Embryonic facial prominence (tissue), 1 donor: ENCODE measurements around the gene HMCN2.

Experiments used
- DNase-seq: peaks from one replicate; pipeline ENCODE4 v3.0.0-alpha.2; 2016; ENCODE audit errors: extremely low spot score

Gene HMCN2

GRCh38 chr9:130308081-130308571 lies 42.6 kb downstream of the HMCN2 start:
- no peak for DNase-seq

- DNase-seq = no peak
Measured at GRCh38 chr9:130309689-130310455, 44.3 kb downstream of the HMCN2 start.

GRCh38 chr9:130310456-130310855 lies 44.9 kb downstream of the HMCN2 start:
- DNase-seq = no peak

- no peak for DNase-seq
Measured at GRCh38 chr9:130311003-130311402, 45.4 kb downstream of the HMCN2 start.

GRCh38 chr9:130311408-130312140 lies 46.0 kb downstream of the HMCN2 start:
- DNase-seq = no peak

- no peak for DNase-seq
Measured at GRCh38 chr9:130313103-130313858, 47.7 kb downstream of the HMCN2 start.

- no peak for DNase-seq
Measured at GRCh38 chr9:130315446-130316226, 50.1 kb downstream of the HMCN2 start.

- no peak for DNase-seq
Measured at GRCh38 chr9:130316430-130316829, 50.9 kb downstream of the HMCN2 start.

GRCh38 chr9:130319300-130319699 lies 53.7 kb downstream of the HMCN2 start:
- no peak for DNase-seq

GRCh38 chr9:130319944-130320712 lies 54.6 kb downstream of the HMCN2 start:
- DNase-seq = no peak

GRCh38 chr9:130320723-130321481 lies 55.3 kb downstream of the HMCN2 start:
- no peak for DNase-seq

- no peak for DNase-seq
Measured at GRCh38 chr9:130321539-130321938, 56.0 kb downstream of the HMCN2 start.

- no peak for DNase-seq
Measured at GRCh38 chr9:130323051-130323745, 57.6 kb downstream of the HMCN2 start.

GRCh38 chr9:130325921-130326320 lies 60.4 kb downstream of the HMCN2 start:
- no peak for DNase-seq

- DNase-seq = no peak
Measured at GRCh38 chr9:130327070-130327780, 61.7 kb downstream of the HMCN2 start.

- DNase-seq = no peak
Measured at GRCh38 chr9:130327781-130328348, 62.3 kb downstream of the HMCN2 start.

- DNase-seq = no peak
Measured at GRCh38 chr9:130328349-130328801, 62.8 kb downstream of the HMCN2 start.

GRCh38 chr9:130329061-130329460 lies 63.5 kb downstream of the HMCN2 start:
- DNase-seq = no peak
